Trophoblast cell (in vitro differentiated cells and primary cell): ENCODE results near the gene GALP.

ENCODE experiments used
- DNase-seq, 2 donors: peaks; one replicate each; pipeline ENCODE4 v3.0.0-alpha.2; 2016
- H2AFZ ChIP-seq: 2 replicates; pipeline ENCODE4 v1.6.1; 2013; ENCODE audit warnings: low read length, moderate library complexity, mild to moderate bottlenecking; ENCODE audit not compliant: insufficient read depth, poor library complexity
- H2AK5ac ChIP-seq: 2 replicates; pipeline ENCODE4 v1.6.1; 2013; ENCODE audit warnings: mild to moderate bottlenecking, low read length
- H2BK120ac ChIP-seq: 2 replicates; pipeline ENCODE4 v1.6.1; 2013; ENCODE audit warnings: low read length, mild to moderate bottlenecking, moderate library complexity; ENCODE audit not compliant: insufficient read depth, poor library complexity
- H2BK12ac ChIP-seq: 2 replicates; pipeline ENCODE4 v1.6.1; 2013; ENCODE audit warnings: mild to moderate bottlenecking, low read length, moderate library complexity
- H2BK5ac ChIP-seq: 2 replicates; pipeline ENCODE4 v1.6.1; 2013; ENCODE audit warnings: low read length, low read depth, moderate library complexity, mild to moderate bottlenecking; ENCODE audit not compliant: poor library complexity
- H3K14ac ChIP-seq: 2 replicates; pipeline ENCODE4 v1.6.1; 2013; ENCODE audit warnings: mild to moderate bottlenecking, low read length
- H3K18ac ChIP-seq: 2 replicates; pipeline ENCODE4 v1.6.1; 2013; ENCODE audit warnings: mild to moderate bottlenecking, low read length
- H3K23ac ChIP-seq: 2 replicates; pipeline ENCODE4 v1.6.1; 2013; ENCODE audit warnings: low read length
- H3K27ac ChIP-seq: 2 replicates; pipeline ENCODE4 v1.5.1; 2013; ENCODE audit warnings: low read depth, mild to moderate bottlenecking, inconsistent platforms, low read length, moderate library complexity
- H3K27me3 ChIP-seq: 2 replicates; pipeline ENCODE4 v1.6.1; 2013; ENCODE audit warnings: inconsistent platforms, mild to moderate bottlenecking, low read length, moderate library complexity; ENCODE audit not compliant: insufficient read depth
- H3K36me3 ChIP-seq, 2 experiments: 1 replicate in 1 of 2; 2 replicates in 1 of 2; pipeline ENCODE4 v1.6.1; 2013; ENCODE audit warnings: low read length in 2 of 2, mild to moderate bottlenecking in 2 of 2, moderate library complexity in 1 of 2; ENCODE audit not compliant: insufficient read depth in 2 of 2, control insufficient read depth in 1 of 2
- H3K4ac ChIP-seq: 2 replicates; pipeline ENCODE4 v1.6.1; 2013; ENCODE audit warnings: low read depth, mild to moderate bottlenecking, low read length, moderate library complexity
- H3K4me1 ChIP-seq, 2 experiments: 1 replicate in 1 of 2; 2 replicates in 1 of 2; pipeline ENCODE4 v1.6.1; 2013; ENCODE audit warnings: low read length in 2 of 2, mild to moderate bottlenecking in 2 of 2, moderate library complexity in 1 of 2; ENCODE audit not compliant: insufficient read depth in 2 of 2, control insufficient read depth in 1 of 2
- H3K4me2 ChIP-seq: 2 replicates; pipeline ENCODE4 v1.6.1; 2013; ENCODE audit warnings: inconsistent platforms, mild to moderate bottlenecking, low read length, moderate library complexity
- H3K4me3 ChIP-seq: 2 replicates; pipeline ENCODE4 v1.5.1; 2013; ENCODE audit warnings: mild to moderate bottlenecking, low read depth, low read length, inconsistent platforms
- H3K79me1 ChIP-seq: one replicate; pipeline ENCODE4 v1.6.1; 2013; ENCODE audit warnings: low read length
- H3K79me2 ChIP-seq: 2 replicates; pipeline ENCODE4 v1.6.1; 2013; ENCODE audit warnings: low read length, mild to moderate bottlenecking; ENCODE audit not compliant: control insufficient read depth, insufficient read depth, poor library complexity
- H3K9ac ChIP-seq: 2 replicates; pipeline ENCODE4 v1.6.1; 2013; ENCODE audit warnings: mild to moderate bottlenecking, low read length
- H3K9me3 ChIP-seq: 2 replicates; pipeline ENCODE4 v1.6.1; 2013; ENCODE audit warnings: low read depth, mild to moderate bottlenecking, control low read depth, inconsistent platforms, low read length; ENCODE audit not compliant: insufficient read depth
- H4K12ac ChIP-seq: 2 replicates; pipeline ENCODE4 v1.6.1; 2013; ENCODE audit warnings: low read depth, mild to moderate bottlenecking, low read length, moderate library complexity
- H4K8ac ChIP-seq: 2 replicates; pipeline ENCODE4 v1.6.1; 2013; ENCODE audit warnings: low read depth, mild to moderate bottlenecking, low read length, moderate library complexity
- H4K91ac ChIP-seq: one replicate; pipeline ENCODE4 v1.6.1; 2013; ENCODE audit warnings: low read depth, mild to moderate bottlenecking, low read length, moderate library complexity
- WGBS: extraction: QIAGEN DNeasy Blood & Tissue Kit; methylation state at CpG from one replicate; pipeline ENCODE4 v1.1.7; 2013; ENCODE audit warnings: missing lambda C conversion rate; ENCODE audit not compliant: insufficient read length, insufficient coverage; ENCODE audit errors: extremely low coverage; 5-methylcytosine and 5-hydroxymethylcytosine counted together

Gene GALP

DNA sequence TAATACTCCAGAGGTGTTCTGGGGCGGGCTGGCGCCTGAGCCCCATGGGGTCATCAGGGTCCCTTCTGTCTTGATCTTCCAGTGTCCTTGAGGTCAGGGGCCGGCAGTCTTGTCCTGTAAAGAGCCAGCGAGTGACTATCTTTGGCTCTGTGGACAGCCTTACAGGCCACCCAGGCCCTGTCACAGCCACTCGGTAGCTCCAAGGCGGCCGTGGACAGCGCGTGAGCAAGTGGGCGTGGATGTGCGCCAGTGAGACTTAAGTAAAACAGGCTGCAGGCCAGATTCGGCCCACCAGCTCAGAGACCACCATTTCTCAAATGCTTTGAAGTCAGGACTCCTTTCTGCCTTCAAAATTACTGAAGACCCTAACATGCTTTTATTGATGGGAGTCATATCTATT lies 31.0 kb upstream of the GALP start:
- H3K18ac ChIP-seq = peak overlapping the region; percentile 12
- no CpG with 5 or more reads among the region's 12 CpGs for WGBS
- no peak for DNase-seq

DNA sequence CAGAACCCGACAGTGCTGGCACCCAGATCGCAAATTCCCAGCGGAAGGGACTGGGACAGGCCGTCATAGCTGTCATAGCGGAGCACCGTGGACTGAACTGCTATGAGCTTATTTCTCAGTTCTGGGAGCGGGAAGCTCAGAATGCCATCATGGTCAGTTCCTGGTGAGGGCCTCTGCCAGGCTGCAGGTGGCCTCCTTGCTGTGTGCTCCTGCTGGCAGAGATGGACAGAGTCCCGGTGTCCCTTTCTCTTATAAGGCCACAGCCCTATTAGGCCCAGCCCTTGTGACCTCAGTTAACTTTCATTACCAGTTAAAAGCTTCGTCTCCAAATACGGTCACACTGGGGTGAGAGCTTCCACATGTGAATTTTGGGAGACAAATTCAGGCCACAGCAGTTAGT lies 30.1 kb upstream of the GALP start:
- Histone ChIP-seq H2AFZ (no peak overlapping the region), H2BK120ac (no peak overlapping the region), H3K9ac (no peak overlapping the region), H4K8ac (no peak overlapping the region), H3K9me3 (no peaks in the 10 kb centered on the region), H3K79me2 (peaks cover 2% of the 10 kb centered on the region), H3K79me1 (peaks cover 7% of the 10 kb centered on the region), H2AK5ac (no peak overlapping the region), H3K4me3 (no peak overlapping the region), H3K4me2 (no peak overlapping the region), H4K12ac (no peak overlapping the region), H2BK5ac (no peak overlapping the region), H4K91ac (no peak overlapping the region), H3K27ac (no peak overlapping the region), H2BK12ac (no peak overlapping the region), H3K4me1 (peaks cover 15 to 17% of the 10 kb centered on the region in 2 experiments), H3K14ac (no peak overlapping the region), H3K23ac (no peak overlapping the region), H3K27me3 (no peaks in the 10 kb centered on the region), H3K18ac (no peak overlapping the region), H3K36me3 (peaks cover 29 to 36% of the 10 kb centered on the region in 2 experiments), H3K4ac (no peak overlapping the region)
- DNase-seq = no peak
- WGBS = no CpG with 5 or more reads among the region's 10 CpGs

More for the DNA sequence above, 31.0 kb upstream of the GALP start:
- Histone ChIP-seq H4K12ac (no peak overlapping the region), H4K8ac (no peak overlapping the region), H3K79me1 (peaks cover 11% of the 10 kb centered on the region), H3K23ac (no peak overlapping the region), H3K79me2 (peaks cover 2% of the 10 kb centered on the region), H4K91ac (no peak overlapping the region), H3K27me3 (no peaks in the 10 kb centered on the region), H2AK5ac (no peak overlapping the region), H3K36me3 (peaks cover 29 to 34% of the 10 kb centered on the region in 2 experiments), H2BK5ac (no peak overlapping the region), H2BK12ac (no peak overlapping the region), H3K4ac (no peak overlapping the region), H3K4me2 (no peak overlapping the region), H3K4me1 (peaks cover 15 to 21% of the 10 kb centered on the region in 2 experiments), H2BK120ac (no peak overlapping the region), H3K14ac (no peak overlapping the region), H3K4me3 (no peak overlapping the region), H3K27ac (no peak overlapping the region), H2AFZ (no peak overlapping the region), H3K9me3 (no peaks in the 10 kb centered on the region), H3K9ac (no peak overlapping the region)

DNA sequence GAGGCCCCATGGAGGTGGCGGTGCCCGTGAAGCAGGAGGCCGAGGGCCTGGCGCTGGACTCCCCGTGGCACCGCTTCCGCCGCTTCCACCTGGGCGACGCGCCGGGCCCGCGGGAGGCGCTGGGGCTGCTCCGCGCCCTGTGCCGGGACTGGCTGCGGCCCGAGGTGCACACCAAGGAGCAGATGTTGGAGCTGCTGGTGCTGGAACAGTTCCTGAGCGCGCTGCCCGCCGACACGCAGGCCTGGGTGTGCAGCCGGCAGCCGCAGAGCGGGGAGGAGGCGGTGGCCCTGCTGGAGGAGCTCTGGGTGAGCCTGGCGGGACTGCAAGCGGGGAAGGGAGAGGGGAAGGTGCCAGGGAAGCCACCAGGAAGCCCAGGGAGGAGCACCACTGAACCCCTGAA lies 28.9 kb upstream of the GALP start:
- no peak for DNase-seq
- H4K8ac ChIP-seq = no peak overlapping the region
- H2AFZ ChIP-seq = no peak overlapping the region
- H3K36me3 ChIP-seq = peaks cover 31 to 36% of the 10 kb centered on the region in 2 experiments
- H3K23ac ChIP-seq = no peak overlapping the region
- no peak overlapping the region for H3K14ac ChIP-seq
- H4K12ac ChIP-seq = no peak overlapping the region
- no peak overlapping the region for H2BK120ac ChIP-seq
- no peak overlapping the region for H2AK5ac ChIP-seq
- no peak overlapping the region for H3K27ac ChIP-seq
- peaks cover 2% of the 10 kb centered on the region for H3K79me2 ChIP-seq
- H3K4me1 ChIP-seq = peaks cover 14 to 16% of the 10 kb centered on the region in 2 experiments
- H3K18ac ChIP-seq = no peak overlapping the region
- H2BK12ac ChIP-seq = no peak overlapping the region
- no peak overlapping the region for H4K91ac ChIP-seq
- H3K79me1 ChIP-seq = peaks cover 5% of the 10 kb centered on the region
- H3K4ac ChIP-seq = no peak overlapping the region
- H3K4me2 ChIP-seq = no peak overlapping the region
- no peaks in the 10 kb centered on the region for H3K27me3 ChIP-seq
- no CpG with 5 or more reads among the region's 31 CpGs for WGBS
- H2BK5ac ChIP-seq = no peak overlapping the region
- H3K9me3 ChIP-seq = no peaks in the 10 kb centered on the region
- H3K9ac ChIP-seq = no peak overlapping the region
- no peak overlapping the region for H3K4me3 ChIP-seq

DNA sequence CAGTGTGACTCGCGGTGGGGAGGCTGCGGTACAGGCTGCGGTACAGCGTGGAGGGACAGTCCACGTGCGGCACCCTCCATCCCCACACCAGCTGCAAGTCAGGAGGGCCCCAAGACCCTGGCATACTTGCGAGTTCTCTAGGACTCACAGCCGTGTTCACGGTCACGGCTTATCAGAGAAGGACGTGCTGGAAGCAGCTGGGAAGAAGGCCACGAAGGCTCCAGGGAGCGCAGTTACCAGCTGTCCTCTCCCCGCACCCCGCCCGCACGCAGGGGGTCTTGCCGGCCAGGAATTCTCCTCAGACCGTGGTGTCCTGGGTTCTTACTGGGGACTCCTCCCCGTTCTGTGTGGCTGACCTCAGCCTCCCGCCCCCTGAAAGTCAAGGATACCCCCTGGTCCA lies 28.5 kb upstream of the GALP start:
- Histone ChIP-seq H3K14ac (no peak overlapping the region), H3K36me3 (peaks cover 31 to 36% of the 10 kb centered on the region in 2 experiments), H4K91ac (no peak overlapping the region), H3K79me1 (peaks cover 5% of the 10 kb centered on the region), H3K9ac (no peak overlapping the region), H4K8ac (no peak overlapping the region), H2BK120ac (no peak overlapping the region), H3K27ac (no peak overlapping the region), H3K4ac (no peak overlapping the region), H2BK5ac (no peak overlapping the region), H4K12ac (no peak overlapping the region), H3K18ac (no peak overlapping the region), H3K4me1 (peaks cover 12% of the 10 kb centered on the region in 2 experiments), H3K79me2 (peaks cover 2% of the 10 kb centered on the region), H2AK5ac (no peak overlapping the region), H3K9me3 (no peaks in the 10 kb centered on the region), H3K4me3 (no peak overlapping the region), H3K27me3 (no peaks in the 10 kb centered on the region), H3K4me2 (no peak overlapping the region), H3K23ac (no peak overlapping the region), H2AFZ (no peak overlapping the region), H2BK12ac (no peak overlapping the region)
- WGBS = no CpG with 5 or more reads among the region's 22 CpGs
- DNase-seq = no peak
